H1 (cell line): ENCODE measurements around the gene MSL3B.

Source experiments
- CTCF ChIA-PET: fragments of 300-600 bp; sonication (Branson Sonifier 250); formaldehyde crosslinking; loops from one replicate; lab custom pipeline; 2021; ENCODE audit not compliant: partially characterized antibody; lab: Charles Lee
- POLR2A ChIA-PET: fragments of 300-600 bp; sonication (Branson Sonifier 250); formaldehyde crosslinking; loops from one replicate; lab custom pipeline; 2021; ENCODE audit warnings: inconsistent platforms; ENCODE audit not compliant: partially characterized antibody; lab: Charles Lee
- DNase-seq, 2 experiments: peaks; one replicate each; pipeline versions ENCODE4 v3.0.0 to v3.0.0-alpha.2; 2010 to 2022; ENCODE audit warnings: low spot score in 2 of 2, low read depth in 1 of 2, mixed read lengths in 1 of 2
- FAIRE-seq: peaks from 2 replicates; lab custom pipeline; 2011; peaks lifted over from hg19 to GRCh38; lab: Jason Lieb, UNC
- H2AFZ ChIP-seq: 2 replicates; pipeline ENCODE4 v1.8.1; 2012; ENCODE audit warnings: low read length, inconsistent platforms
- H2AK5ac ChIP-seq: 2 replicates; pipeline ENCODE4 v1.6.1; 2013; ENCODE audit warnings: low read depth, low read length
- H2BK120ac ChIP-seq: replicated peaks from 2 replicates; pipeline ENCODE3; 2013; ENCODE audit warnings: low read depth, low read length, inconsistent platforms
- H2BK12ac ChIP-seq: 2 replicates; pipeline ENCODE4 v1.6.1; 2013; ENCODE audit warnings: low read depth, low read length
- H2BK15ac ChIP-seq: 2 replicates; pipeline ENCODE4 v1.6.1; 2013; ENCODE audit warnings: low read length
- H2BK20ac ChIP-seq: 2 replicates; pipeline ENCODE4 v1.6.1; 2013; ENCODE audit warnings: low read length
- H2BK5ac ChIP-seq: 2 replicates; pipeline ENCODE4 v1.6.1; 2013; ENCODE audit warnings: low read depth, low read length
- H3K14ac ChIP-seq: 2 replicates; pipeline ENCODE4 v1.6.1; 2013; ENCODE audit warnings: inconsistent platforms; ENCODE audit not compliant: insufficient read length
- H3K18ac ChIP-seq: 2 replicates; pipeline ENCODE4 v1.6.1; 2013; ENCODE audit warnings: low read length; ENCODE audit errors: extremely low read depth
- H3K23ac ChIP-seq: 2 replicates; pipeline ENCODE4 v1.6.1; 2013; ENCODE audit warnings: inconsistent platforms; ENCODE audit not compliant: insufficient read length
- H3K23me2 ChIP-seq: 2 replicates; pipeline ENCODE4 v1.6.1; 2013; ENCODE audit warnings: low read depth, low read length
- H3K27ac ChIP-seq: 2 replicates; pipeline ENCODE4 v1.6.1; 2011; ENCODE audit warnings: low read depth, low read length, inconsistent platforms
- H3K27me3 ChIP-seq, 4 experiments: replicated peaks in 1 of 4; 1 replicate in 1 of 4; 2 replicates in 3 of 4; pipeline versions ENCODE4 v1.6.1 to v1.8.1; 2011 to 2013; ENCODE audit warnings: low read length in 3 of 4, mild to moderate bottlenecking in 3 of 4, inconsistent platforms in 2 of 4, mixed read lengths in 2 of 4, moderate library complexity in 1 of 4; ENCODE audit not compliant: control insufficient read depth in 3 of 4, insufficient read depth in 3 of 4; ENCODE audit errors: extremely low read depth in 1 of 4
- H3K36me3 ChIP-seq, 4 experiments: 2 replicates each; pipeline versions ENCODE4 v1.6.1 to v1.8.1; 2011 to 2013; ENCODE audit warnings: mild to moderate bottlenecking in 4 of 4, low read length in 3 of 4, moderate library complexity in 2 of 4, control low read depth in 1 of 4, inconsistent platforms in 1 of 4; ENCODE audit not compliant: insufficient read depth in 4 of 4, control insufficient read depth in 2 of 4
- H3K4ac ChIP-seq: replicated peaks from 2 replicates; pipeline ENCODE3; 2013; ENCODE audit warnings: low read length, low read depth, mixed read lengths, inconsistent platforms; ENCODE audit not compliant: insufficient read length
- H3K4me1 ChIP-seq, 4 experiments: replicated peaks in 1 of 4; 1 replicate in 1 of 4; 2 replicates in 3 of 4; pipeline versions ENCODE4 v1.6.1 to v1.8.1; 2011 to 2013; ENCODE audit warnings: low read length in 3 of 4, inconsistent platforms in 2 of 4, mixed read lengths in 1 of 4; ENCODE audit not compliant: insufficient read depth in 4 of 4, control insufficient read depth in 3 of 4
- H3K4me2 ChIP-seq, 2 experiments: 2 replicates each; pipeline versions ENCODE4 v1.6.1 to v1.8.1; 2011 to 2013; ENCODE audit warnings: low read depth in 2 of 2, low read length in 2 of 2, control low read depth in 1 of 2, inconsistent platforms in 1 of 2, mild to moderate bottlenecking in 1 of 2; ENCODE audit not compliant: insufficient read depth in 1 of 2
- H3K4me3 ChIP-seq, 4 experiments: fragments of 200-600, 300-600 bp in 1 of 4; sonication (generic), shearing (Covaris generic), sonication (Bioruptor Twin) in 1 of 4; 2 replicates each; pipeline versions ENCODE4 v1.5.1 to v1.8.1; 2011 to 2016; ENCODE audit warnings: low read length in 4 of 4, low read depth in 3 of 4, control low read depth in 2 of 4, inconsistent platforms in 2 of 4, mild to moderate bottlenecking in 2 of 4, mixed read lengths in 1 of 4, moderate library complexity in 1 of 4; ENCODE audit not compliant: insufficient read depth in 2 of 4; ENCODE audit errors: extremely low read depth in 1 of 4
- H3K56ac ChIP-seq: replicated peaks from 2 replicates; pipeline ENCODE3; 2013; ENCODE audit warnings: low read depth, mild to moderate bottlenecking, mixed read lengths, low read length, inconsistent platforms; ENCODE audit not compliant: insufficient read length
- H3K79me1 ChIP-seq: 2 replicates; pipeline ENCODE4 v1.6.1; 2013; ENCODE audit warnings: low read depth, low read length, control low read depth
- H3K79me2 ChIP-seq, 2 experiments: 2 replicates each; pipeline versions ENCODE4 v1.6.1 to v1.8.1; 2012 to 2013; ENCODE audit warnings: low read length in 2 of 2, mild to moderate bottlenecking in 2 of 2, inconsistent platforms in 1 of 2; ENCODE audit not compliant: insufficient read depth in 2 of 2, control insufficient read depth in 1 of 2
- H3K9ac ChIP-seq, 4 experiments: replicated peaks in 1 of 4; 1 replicate in 1 of 4; 2 replicates in 3 of 4; pipeline versions ENCODE4 v1.6.1 to v1.8.1; 2011 to 2013; ENCODE audit warnings: low read depth in 3 of 4, low read length in 3 of 4, control low read depth in 2 of 4, mild to moderate bottlenecking in 2 of 4, moderate library complexity in 2 of 4, inconsistent platforms in 1 of 4; ENCODE audit errors: extremely low read depth in 1 of 4
- H3K9me3 ChIP-seq, 2 experiments: 2 replicates each; pipeline versions ENCODE4 v1.6.1 to v1.8.1; 2012 to 2013; ENCODE audit warnings: mild to moderate bottlenecking in 2 of 2, moderate library complexity in 2 of 2, control low read depth in 1 of 2, inconsistent platforms in 1 of 2, low read depth in 1 of 2, low read length in 1 of 2, mixed read lengths in 1 of 2; ENCODE audit not compliant: insufficient read depth in 2 of 2
- H4K20me1 ChIP-seq, 2 experiments: replicated peaks in 1 of 2; 2 replicates each; pipeline versions ENCODE3 to v1.8.1; 2011 to 2013; ENCODE audit warnings: inconsistent platforms in 2 of 2, low read length in 2 of 2, mild to moderate bottlenecking in 1 of 2; ENCODE audit not compliant: insufficient read depth in 2 of 2, control insufficient read depth in 1 of 2
- H4K5ac ChIP-seq: 2 replicates; pipeline ENCODE4 v1.6.1; 2013; ENCODE audit warnings: low read length, low read depth, mixed read lengths, inconsistent platforms; ENCODE audit not compliant: insufficient read length
- H4K8ac ChIP-seq: 2 replicates; pipeline ENCODE4 v1.8.0; 2013; ENCODE audit warnings: mild to moderate bottlenecking, moderate library complexity, low read length, inconsistent platforms; ENCODE audit not compliant: insufficient read depth; ENCODE audit errors: extremely low read depth
- H4K91ac ChIP-seq: replicated peaks from 2 replicates; pipeline ENCODE3; 2013; ENCODE audit warnings: low read length, mixed read lengths, inconsistent platforms; ENCODE audit not compliant: insufficient read length
- BCL11A ChIP-seq, 2 experiments: IDR thresholded peaks; one replicate each; pipeline ENCODE4 v1.6.1; 2011; ENCODE audit warnings: low read depth in 2 of 2, low read length in 2 of 2, mild to moderate bottlenecking in 2 of 2
- CBX8 ChIP-seq: fragments of 300-800, 300-1000 bp; sonication (generic); IDR thresholded peaks from 2 replicates; pipeline ENCODE4 v1.7.1; 2016; ENCODE audit warnings: low read depth, low read length, borderline replicate concordance
- CTBP2 ChIP-seq: IDR thresholded peaks from 2 replicates; pipeline ENCODE4 v1.7.0; 2011; ENCODE audit warnings: borderline replicate concordance, mild to moderate bottlenecking, moderate library complexity, mixed read lengths, low read length; ENCODE audit not compliant: insufficient read depth, insufficient read length
- HDAC6 ChIP-seq: IDR thresholded peaks from one replicate; pipeline ENCODE4 v1.7.1; 2012; ENCODE audit warnings: low read depth, mild to moderate bottlenecking, inconsistent platforms, low read length, moderate library complexity
- PHF8 ChIP-seq: fragments of 200-600 bp; sonication (generic); conservative IDR thresholded peaks from 2 replicates; pipeline ENCODE4 v1.7.1; 2012; ENCODE audit warnings: low read depth, mild to moderate bottlenecking, inconsistent platforms, low read length, moderate library complexity
- WGBS, 2 experiments: shearing (Covaris generic) in 1 of 2; methylation state at CpG; one replicate each; pipeline versions ENCODE4 v1.1.6 to v1.1.7; 2013 to 2015; ENCODE audit warnings: low lambda C conversion rate in 2 of 2, mixed read lengths in 2 of 2, inconsistent platforms in 1 of 2, low coverage in 1 of 2, missing lambda C conversion rate in 1 of 2; ENCODE audit not compliant: insufficient replicate concordance in 2 of 2, insufficient coverage in 1 of 2, insufficient read length in 1 of 2; ENCODE audit errors: extremely low coverage in 1 of 2, missing lambda C conversion rate in 1 of 2; 5-methylcytosine and 5-hydroxymethylcytosine counted together
- TF ChIP-seq, protein P1 (sequence below): IDR thresholded peaks from 2 replicates; pipeline ENCODE4 v1.6.1; 2012; ENCODE audit warnings: inconsistent platforms
- TF ChIP-seq, protein P2 (sequence below): IDR thresholded peaks from 2 replicates; pipeline ENCODE4 v1.6.1; 2012; ENCODE audit warnings: low read length, inconsistent platforms

The MSL3B gene

DNA sequence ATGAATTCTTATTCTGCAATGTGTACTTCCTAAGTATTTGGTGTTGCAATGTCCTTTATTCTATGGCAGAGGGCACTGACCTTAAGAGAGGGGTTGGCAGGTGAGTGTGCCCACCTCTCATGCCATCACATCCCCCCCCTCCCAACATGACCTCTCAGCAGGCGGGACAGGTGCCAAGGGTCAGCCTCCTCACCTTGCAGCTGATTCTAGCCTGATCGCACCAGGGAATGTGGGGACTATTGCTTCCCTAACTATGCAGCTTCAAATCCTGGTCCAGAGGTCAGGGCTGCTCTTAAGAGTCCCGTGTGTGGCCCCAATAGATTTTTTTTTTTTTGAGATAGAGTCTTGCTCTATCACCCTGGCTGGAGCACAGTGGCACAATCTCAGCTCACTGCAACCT is 23.4 kb downstream of the MSL3B start:
- H3K9ac ChIP-seq, result no peak overlapping the region
- H4K8ac ChIP-seq, result no peak overlapping the region
- H2BK120ac ChIP-seq, result no peak overlapping the region
- peaks cover 75 to 100% (median 97%) of the 10 kb centered on the region in 4 experiments for H3K36me3 ChIP-seq
- H3K27ac ChIP-seq, result no peak overlapping the region
- no peak overlapping the region for H2AK5ac ChIP-seq
- no peaks in the 10 kb centered on the region for H3K79me1 ChIP-seq
- TF ChIP-seq, protein P1, sequence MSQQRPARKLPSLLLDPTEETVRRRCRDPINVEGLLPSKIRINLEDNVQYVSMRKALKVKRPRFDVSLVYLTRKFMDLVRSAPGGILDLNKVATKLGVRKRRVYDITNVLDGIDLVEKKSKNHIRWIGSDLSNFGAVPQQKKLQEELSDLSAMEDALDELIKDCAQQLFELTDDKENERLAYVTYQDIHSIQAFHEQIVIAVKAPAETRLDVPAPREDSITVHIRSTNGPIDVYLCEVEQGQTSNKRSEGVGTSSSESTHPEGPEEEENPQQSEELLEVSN, result no peak
- TF ChIP-seq PHF8 (no peak), CTBP2 (no peak), BCL11A (IDR thresholded peaks at IDR 0.05; ENCODE audit: low read depth in 2 of 2, low read length in 2 of 2) (no peak), CBX8 (no peak), HDAC6 (no peak)
- TF ChIP-seq, protein P2, sequence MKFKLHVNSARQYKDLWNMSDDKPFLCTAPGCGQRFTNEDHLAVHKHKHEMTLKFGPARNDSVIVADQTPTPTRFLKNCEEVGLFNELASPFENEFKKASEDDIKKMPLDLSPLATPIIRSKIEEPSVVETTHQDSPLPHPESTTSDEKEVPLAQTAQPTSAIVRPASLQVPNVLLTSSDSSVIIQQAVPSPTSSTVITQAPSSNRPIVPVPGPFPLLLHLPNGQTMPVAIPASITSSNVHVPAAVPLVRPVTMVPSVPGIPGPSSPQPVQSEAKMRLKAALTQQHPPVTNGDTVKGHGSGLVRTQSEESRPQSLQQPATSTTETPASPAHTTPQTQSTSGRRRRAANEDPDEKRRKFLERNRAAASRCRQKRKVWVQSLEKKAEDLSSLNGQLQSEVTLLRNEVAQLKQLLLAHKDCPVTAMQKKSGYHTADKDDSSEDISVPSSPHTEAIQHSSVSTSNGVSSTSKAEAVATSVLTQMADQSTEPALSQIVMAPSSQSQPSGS, result no peak
- CTCF ChIA-PET, result interaction anchor here (0.7 to 1.2 kb wide), 2 partner anchors 12 to 290 kb away, joined by 3 to 4 read pairs; no protein-coding TSS in a partner anchor
- H3K14ac ChIP-seq, result no peak overlapping the region
- no peak overlapping the region for H2BK15ac ChIP-seq
- no peak overlapping the region for H3K4ac ChIP-seq
- no peak overlapping the region for H3K23ac ChIP-seq
- no peak overlapping the region for H3K56ac ChIP-seq
- no peak overlapping the region for H2BK12ac ChIP-seq
- H4K91ac ChIP-seq, result no peak overlapping the region
- WGBS, 2 experiments, result 98% methylated on average over 3 of the region's 3 CpGs; no CpG with 5 or more reads in 1 of the 2 experiments
- H3K4me1 ChIP-seq, result no peaks in the 10 kb centered on the region
- H3K79me2 ChIP-seq, result peaks cover 3 to 48% of the 10 kb centered on the region in 2 experiments; a peak in 3 of 4 replicates
- no peak overlapping the region for H2BK5ac ChIP-seq
- no peaks in the 10 kb centered on the region for H3K9me3 ChIP-seq
- no peaks in the 10 kb centered on the region for H3K23me2 ChIP-seq
- no peak overlapping the region for H2AFZ ChIP-seq
- no peak overlapping the region for H4K5ac ChIP-seq
- DNase-seq (no peak), FAIRE-seq (no peak)
- no peak overlapping the region for H3K4me2 ChIP-seq
- no peak overlapping the region for H2BK20ac ChIP-seq
- POLR2A ChIA-PET, result interaction anchor here (1.4 kb wide), 1 partner anchor 12 kb away, joined by 8 read pairs; no protein-coding TSS in a partner anchor
- H3K27me3 ChIP-seq, result no peaks in the 10 kb centered on the region
- H4K20me1 ChIP-seq, result peaks cover 21% of the 10 kb centered on the region in 2 experiments
- no peak overlapping the region for H3K4me3 ChIP-seq
- no peak overlapping the region for H3K18ac ChIP-seq
